Heart left ventricle (tissue), 16 donors: ENCODE measurements around the gene LIME1. TPM values are rescaled to one million over a fixed set of nuclear protein-coding genes. Genes with fewer than 3 reads are reported as not detected.
A peak's percentile ranks its signal among the peaks of the same experiment; 100 is the strongest.

Experiments used
- ATAC-seq, 4 donors: fragments of 200-7000 bp; cut with Tn5 transposase; one replicate each; pipeline ENCODE4 v1.9.1; 2020 to 2022; ENCODE audit warnings: moderate library complexity in 4 of 4, mild to moderate bottlenecking in 3 of 4, moderate number of reproducible peaks in 1 of 4
- DNase-seq, 5 donors: peaks; one replicate each; pipeline ENCODE4 v3.0.0-alpha.2; 2020
- H3K27ac ChIP-seq, 12 donors: fragments of 200-600 bp; sonication (generic) in 4 of 12; one replicate each; pipeline versions ENCODE4 v1.5.0 to v1.8.0; 2016 to 2022; ENCODE audit warnings: mild to moderate bottlenecking in 2 of 12
- H3K27me3 ChIP-seq, 9 donors: fragments of 200-600 bp; sonication (generic) in 2 of 9; one replicate each; pipeline versions ENCODE4 v1.5.1 to v1.8.0; 2016 to 2022; ENCODE audit warnings: mild to moderate bottlenecking in 3 of 9
- H3K36me3 ChIP-seq, 9 donors: fragments of 200-600 bp; sonication (generic) in 2 of 9; one replicate each; pipeline versions ENCODE4 v1.5.0 to v1.8.0; 2018 to 2022; ENCODE audit warnings: mild to moderate bottlenecking in 2 of 9
- H3K4me1 ChIP-seq, 12 donors: fragments of 200-600 bp; sonication (generic) in 4 of 12; one replicate each; pipeline versions ENCODE4 v1.5.0 to v1.8.0; 2016 to 2022; ENCODE audit warnings: mild to moderate bottlenecking in 3 of 12
- H3K4me3 ChIP-seq, 12 donors: fragments of 200-600 bp; sonication (generic) in 4 of 12; one replicate each; pipeline versions ENCODE4 v1.5.0 to v1.8.0; 2017 to 2022; ENCODE audit warnings: mild to moderate bottlenecking in 9 of 12, moderate library complexity in 4 of 12
- H3K9me3 ChIP-seq, 12 donors: fragments of 200-600 bp; sonication (generic) in 4 of 12; one replicate each; pipeline versions ENCODE4 v1.5.0 to v1.8.0; 2016 to 2022; ENCODE audit warnings: mild to moderate bottlenecking in 1 of 12
- POLR2A ChIP-seq, 2 donors: fragments of 450-650 bp; IDR thresholded peaks; one replicate each; pipeline ENCODE4 v1.6.1; 2017; ENCODE audit warnings: antibody characterized with exemption in 2 of 2, mild to moderate bottlenecking in 2 of 2, moderate library complexity in 2 of 2
- WGBS, 4 donors: extraction: QIAGEN DNeasy Blood & Tissue Kit in 2 of 4; methylation state at CpG; one replicate each; pipeline versions ENCODE4 v1.1.5 to v1.1.7; 2013 to 2018; 5-methylcytosine and 5-hydroxymethylcytosine counted together
- intact Hi-C, 10 donors: fragments of 100-400 bp; cut with DNase I; formaldehyde crosslinking; loops; one replicate each; pipeline versions ENCODE4 v1.11.1 to v1.14.2; 2022
- polyA plus RNA-seq, 2 donors: library from polyadenylated mRNA; stranded (reverse); fragments of 200-250 nt; gene quantifications; one replicate each; pipeline ENCODE4 v1.2.3, GENCODE V29; 2013
- total RNA-seq, 9 donors: library from RNA; depleted of rRNA in 2 of 9; stranded (reverse); fragments of >200 nt in 2 of 9; fragmentation: NEBNext Ultra II Directional in 3 of 9; extraction: Animal tissue kit (Norgen Biotek cat#: 25700) in 3 of 9; gene quantifications; one replicate each; pipeline versions ENCODE4 v1.1.0 to v1.2.4, GENCODE V29; 2016 to 2023
- TF ChIP-seq, protein P1 (sequence below), 12 donors: fragments of 200-600 bp; sonication (generic) in 4 of 12; IDR thresholded peaks; one replicate each; pipeline versions ENCODE4 v1.5.0 to v1.8.0; 2018 to 2022; ENCODE audit warnings: antibody characterized with exemption in 12 of 12, mild to moderate bottlenecking in 5 of 12
- donor health status: ischemic (EF 13 %, LVEDD 7.1; RV severe dilation, severe dysfunction).
- donor health status: healthy with polysubstance abuse.
- donor health status: DM: no; HTN: yes; CAD: no.
- donor health status: DM: no; HTN: no; CAD: no.
- donor health status: ischemic (EF 25% LVEDD 6.9; RV normal size, moderate dysfunction).
- donor health status: ischemic (EF 25% LVEDD 5.7; RV mildly dilated, moderate dysfunction).
- donor health status: healthy.
- donor health status: DM: yes; HTN: yes; CAD: no.
- donor health status: ischemic (EF 35%, LVEDD 5.7; RV mildly dilated, moderate dysfunction).
- donor health status: nonischemic (EF 11% LVEDD 7.7; RV severe dilation, severe dysfunction).
- donor health status: DM: yes; HTN: yes; CAD: no.
- donor health status: PGD.
- donor health status: ischemic (EF 29% LVEDD 5.4; RV normal size, mild dysfunction).
- donor health status: nonischemic (EF 23%, LVEDD 6.1; RV moderate dilation, normal function).

LIME1 gene
- total and polyA plus RNA-seq, 11 donors: 0.95 to 7.1 (median 3.4) TPM

- peak in 3 of 5 donors; percentile 14 to 56 (median 18) for DNase-seq
- Histone ChIP-seq H3K27me3 (no peaks in the 10 kb centered on the region), H3K36me3 (peaks cover 0 to 56% (median 46%) of the 10 kb centered on the region in 9 donors), H3K27ac (no peak overlapping the region), H3K4me3 (no peak overlapping the region), H3K4me1 (peaks cover 0 to 20% (median 13%) of the 10 kb centered on the region in 12 donors), H3K9me3 (no peaks in the 10 kb centered on the region)
- 90 to 91% (median 91%) methylated on average over 23 to 26 of the region's 26 CpGs for WGBS, 4 donors
- TF ChIP-seq, protein P1, sequence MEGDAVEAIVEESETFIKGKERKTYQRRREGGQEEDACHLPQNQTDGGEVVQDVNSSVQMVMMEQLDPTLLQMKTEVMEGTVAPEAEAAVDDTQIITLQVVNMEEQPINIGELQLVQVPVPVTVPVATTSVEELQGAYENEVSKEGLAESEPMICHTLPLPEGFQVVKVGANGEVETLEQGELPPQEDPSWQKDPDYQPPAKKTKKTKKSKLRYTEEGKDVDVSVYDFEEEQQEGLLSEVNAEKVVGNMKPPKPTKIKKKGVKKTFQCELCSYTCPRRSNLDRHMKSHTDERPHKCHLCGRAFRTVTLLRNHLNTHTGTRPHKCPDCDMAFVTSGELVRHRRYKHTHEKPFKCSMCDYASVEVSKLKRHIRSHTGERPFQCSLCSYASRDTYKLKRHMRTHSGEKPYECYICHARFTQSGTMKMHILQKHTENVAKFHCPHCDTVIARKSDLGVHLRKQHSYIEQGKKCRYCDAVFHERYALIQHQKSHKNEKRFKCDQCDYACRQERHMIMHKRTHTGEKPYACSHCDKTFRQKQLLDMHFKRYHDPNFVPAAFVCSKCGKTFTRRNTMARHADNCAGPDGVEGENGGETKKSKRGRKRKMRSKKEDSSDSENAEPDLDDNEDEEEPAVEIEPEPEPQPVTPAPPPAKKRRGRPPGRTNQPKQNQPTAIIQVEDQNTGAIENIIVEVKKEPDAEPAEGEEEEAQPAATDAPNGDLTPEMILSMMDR (IDR thresholded peaks at IDR 0.05): no peak
- no peak for TF ChIP-seq POLR2A (IDR thresholded peaks at IDR 0.05)
- ATAC-seq: no peak
- intact Hi-C loops: loop anchor here in 1 of 10 donors (2.0 kb wide), 1 partner anchor 16 kb away; no protein-coding TSS in a partner anchor
Observed at GRCh38 chr20:63768591-63769515, 32.4 kb downstream of the LIME1 start.

DNA sequence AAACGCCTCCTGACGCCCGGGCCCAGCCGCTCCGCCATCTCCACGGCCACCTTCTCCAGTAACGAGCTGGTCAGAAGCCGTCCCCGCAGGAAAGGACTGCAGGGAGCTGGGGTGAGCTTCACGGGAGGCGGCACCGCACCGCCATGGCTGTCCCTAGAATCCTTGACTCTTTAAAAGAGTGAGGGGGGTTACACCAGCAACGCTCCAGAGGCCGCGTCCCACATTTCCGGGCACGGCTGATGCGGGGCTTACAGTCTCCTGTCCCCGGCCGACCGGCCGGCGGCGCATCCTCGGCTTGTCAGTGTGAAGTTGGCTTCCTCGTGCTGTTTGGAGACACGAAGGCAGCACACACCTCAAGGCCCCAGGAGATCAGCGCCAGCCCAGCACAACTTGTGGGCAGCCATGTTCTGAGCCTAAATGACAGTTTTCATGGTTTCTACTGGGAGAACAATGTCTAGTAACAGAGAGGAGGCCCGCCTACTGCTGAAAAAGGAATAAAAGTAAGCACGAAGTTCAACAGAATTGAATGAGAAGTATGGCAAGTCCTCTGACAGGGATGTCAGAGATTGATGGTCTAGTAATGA lies 33.5 kb downstream of the LIME1 start:
- Histone ChIP-seq H3K27ac (no peak overlapping the region), H3K36me3 (peaks cover 0 to 58% (median 42%) of the 10 kb centered on the region in 9 donors), H3K9me3 (no peaks in the 10 kb centered on the region), H3K4me3 (no peak overlapping the region), H3K27me3 (no peaks in the 10 kb centered on the region), H3K4me1 (peaks cover 0 to 25% (median 14%) of the 10 kb centered on the region in 12 donors)
- TF ChIP-seq, protein P1 (IDR thresholded peaks at IDR 0.05): no peak
- TF ChIP-seq POLR2A (IDR thresholded peaks at IDR 0.05): no peak
- ATAC-seq (no peak), DNase-seq (peak in 2 of 5 donors; percentile 11 to 61)
- intact Hi-C loops: loop anchor here in 4 of 10 donors (2.0 to 10.0 kb wide), 3 partner anchors 17 to 205 kb away; partner anchors contain the start of genes SAMD10 (in 2 of the 4) and ABHD16B (in 1 of the 4)
- WGBS, 4 donors: 91 to 94% (median 93%) methylated on average over 25 to 31 of the region's 31 CpGs

DNA sequence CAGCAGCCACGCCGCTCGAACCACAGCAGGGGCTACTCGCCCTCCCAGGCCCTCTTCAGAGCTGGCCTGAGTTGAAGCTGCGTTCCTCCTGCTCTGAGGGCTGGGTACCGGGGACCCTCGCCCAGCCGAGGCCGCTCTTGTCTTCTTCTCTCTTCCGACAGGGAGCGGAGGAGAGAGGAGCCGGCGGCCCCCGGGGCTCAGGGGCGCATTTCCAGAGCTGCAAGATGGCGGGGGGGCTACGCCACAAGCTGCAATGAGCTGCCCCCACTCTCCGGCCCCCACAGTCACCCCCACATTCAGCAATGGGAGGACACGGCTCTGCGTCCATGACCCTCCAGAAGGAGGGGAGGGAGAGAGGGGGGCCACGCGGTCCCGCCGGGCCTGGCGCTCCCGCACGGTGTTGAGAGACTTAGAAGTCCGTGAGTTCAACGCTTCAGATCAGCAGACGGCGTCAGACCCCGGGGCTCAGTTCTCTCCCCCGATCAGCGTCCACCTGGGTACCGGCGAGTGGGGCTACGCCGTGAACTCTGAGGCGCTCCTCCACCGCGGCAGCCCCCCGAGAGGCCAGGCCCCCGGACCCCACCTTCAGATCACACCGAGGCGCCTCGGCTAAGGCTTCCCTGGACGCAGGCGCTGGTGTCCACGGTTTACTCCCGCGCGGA lies 34.7 kb downstream of the LIME1 start:
- Histone ChIP-seq H3K27ac (no peak overlapping the region), H3K4me1 (peaks cover 0 to 35% (median 15%) of the 10 kb centered on the region in 12 donors), H3K27me3 (no peaks in the 10 kb centered on the region), H3K4me3 (no peak overlapping the region), H3K36me3 (peaks cover 0 to 65% (median 48%) of the 10 kb centered on the region in 9 donors), H3K9me3 (no peaks in the 10 kb centered on the region)
- WGBS, 4 donors: 91 to 94% (median 93%) methylated on average over 37 to 52 of the region's 52 CpGs
- no peak for TF ChIP-seq POLR2A (IDR thresholded peaks at IDR 0.05)
- TF ChIP-seq, protein P1 (IDR thresholded peaks at IDR 0.05): no peak
- ATAC-seq: no peak
- intact Hi-C loops: loop anchor here in 3 of 10 donors (5.0 to 10.0 kb wide), 2 partner anchors 91 to 204 kb away; partner anchors contain the start of genes SAMD10 (in 2 of the 3) and ABHD16B (in 1 of the 3)
- peak in 3 of 5 donors; percentile 16 to 57 (median 17) for DNase-seq
